Measurements from ENCODE around the gene CEP112. TPM values are rescaled to one million over a fixed set of nuclear protein-coding genes. Genes with fewer than 3 reads are reported as not detected.
"Not testable (repeated sequence)": the region's sequence is repeated elsewhere in the genome, so short reads cannot be mapped to it uniquely, and the experiment has no call there.

CEP112 gene
- total RNA-seq, 1 donor from 2014 or later = 13.6 TPM

DNA sequence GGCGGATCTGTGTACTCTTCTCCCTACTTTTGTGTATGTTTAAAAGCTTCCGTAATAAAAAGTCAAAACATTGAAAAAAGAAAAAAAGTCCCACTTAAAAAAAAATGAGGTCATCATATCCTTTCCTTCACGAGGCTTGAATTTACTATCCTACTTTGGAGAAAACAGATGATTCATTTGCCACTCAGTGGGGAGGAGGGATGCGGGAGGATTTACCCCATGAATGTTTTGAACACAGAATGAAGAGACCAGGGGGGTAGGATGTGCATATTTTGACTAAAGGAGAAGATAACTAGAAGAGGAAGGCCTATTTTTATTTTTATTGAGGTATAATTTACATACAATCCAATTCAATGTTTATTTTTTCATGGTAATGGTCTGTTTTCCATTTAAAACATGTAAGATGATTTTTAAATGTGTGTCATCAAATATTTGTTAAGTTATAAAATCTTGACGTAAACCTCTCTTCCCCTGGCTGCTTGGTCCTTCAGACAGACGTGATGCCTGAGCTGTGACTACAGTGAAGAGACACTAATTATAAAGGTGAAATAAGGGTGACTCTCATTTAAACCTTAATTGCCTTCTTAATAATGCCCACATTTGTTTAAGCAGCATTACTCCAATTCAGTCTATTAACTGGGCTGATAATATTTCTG lies 495.1 kb downstream of the CEP112 start:
- DNase-seq = no peak
- intact Hi-C loops (cut with micrococcal nuclease) = no loop called here
- no peak for ATAC-seq

DNA sequence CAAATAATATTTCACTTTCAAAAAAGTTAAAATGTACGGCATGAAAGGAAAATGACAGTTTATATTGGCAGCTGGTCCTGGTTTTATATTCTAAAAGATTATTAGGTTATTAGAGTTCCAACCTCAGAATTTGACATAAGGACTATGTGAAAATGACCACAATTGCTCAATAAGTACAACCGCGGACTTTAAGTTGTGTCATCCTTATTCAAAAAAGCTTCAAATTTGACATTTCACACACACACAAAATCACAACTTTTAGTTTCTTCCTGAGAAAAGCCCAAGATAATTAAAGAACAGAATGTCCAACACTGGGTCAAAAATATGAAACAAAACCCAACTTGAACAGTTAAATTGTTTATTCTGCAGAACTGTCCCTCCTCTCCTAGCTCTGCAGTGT lies 497.3 kb downstream of the CEP112 start:
- intact Hi-C loops (cut with micrococcal nuclease) = no loop called here
- ATAC-seq (no peak), DNase-seq (no peak)

DNA sequence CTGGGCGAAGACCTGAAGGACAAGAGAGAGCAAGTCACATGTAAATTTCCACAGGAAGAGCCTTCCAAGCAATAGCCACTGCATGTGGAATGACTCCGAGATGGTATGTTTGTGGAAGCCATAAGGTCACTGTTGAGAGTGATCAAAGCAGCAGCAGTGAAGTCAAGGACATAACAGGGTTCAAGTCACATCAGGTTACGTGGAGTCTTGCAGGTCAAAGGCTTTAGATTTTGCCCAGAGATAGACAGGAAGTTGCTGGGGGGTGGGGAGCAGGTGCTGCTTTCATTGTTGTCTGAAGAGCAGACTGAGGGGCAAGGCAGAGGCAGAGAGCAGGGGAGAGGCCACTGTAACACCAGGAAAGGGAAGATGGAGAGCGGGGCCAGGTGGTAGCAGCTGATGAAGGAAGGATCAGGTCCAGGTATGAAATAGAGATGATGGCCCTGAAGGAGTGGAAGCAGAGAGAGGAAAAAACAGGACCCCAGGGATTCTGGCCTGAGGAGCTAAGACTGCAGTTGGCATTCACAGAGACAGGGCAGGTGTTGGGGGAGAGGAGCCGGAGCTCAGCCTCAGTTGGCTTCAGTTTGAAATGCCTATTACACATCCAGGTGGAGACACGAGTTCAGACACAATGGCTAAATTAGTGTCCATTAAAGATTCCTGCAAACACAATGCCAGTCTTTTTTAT lies 501.2 kb downstream of the CEP112 start:
- intact Hi-C loops (cut with micrococcal nuclease) = no loop called here
- no peak for DNase-seq
- no peak for ATAC-seq

DNA sequence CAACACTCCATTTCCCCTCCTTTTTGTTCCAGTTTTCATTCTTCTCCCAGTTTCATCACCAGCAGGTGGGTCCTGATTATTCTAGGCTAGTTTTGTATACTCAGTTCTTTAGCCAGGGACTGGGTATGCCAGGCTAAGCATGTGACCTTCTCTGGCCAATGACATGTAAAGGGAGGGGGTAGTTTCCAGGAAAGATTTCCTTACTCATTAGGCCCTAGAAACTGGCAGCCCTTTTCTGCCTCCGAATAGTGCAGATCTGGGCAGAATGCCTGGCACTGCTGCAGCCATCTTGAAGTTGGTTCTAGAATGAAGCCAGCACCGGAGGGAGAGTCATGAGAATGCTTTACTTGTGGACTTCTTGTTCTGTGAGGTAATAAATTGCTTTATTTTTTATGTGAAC lies 503.6 kb downstream of the CEP112 start:
- DNase-seq (no peak), ATAC-seq (no peak)
- intact Hi-C loops (cut with micrococcal nuclease) = no loop called here

DNA sequence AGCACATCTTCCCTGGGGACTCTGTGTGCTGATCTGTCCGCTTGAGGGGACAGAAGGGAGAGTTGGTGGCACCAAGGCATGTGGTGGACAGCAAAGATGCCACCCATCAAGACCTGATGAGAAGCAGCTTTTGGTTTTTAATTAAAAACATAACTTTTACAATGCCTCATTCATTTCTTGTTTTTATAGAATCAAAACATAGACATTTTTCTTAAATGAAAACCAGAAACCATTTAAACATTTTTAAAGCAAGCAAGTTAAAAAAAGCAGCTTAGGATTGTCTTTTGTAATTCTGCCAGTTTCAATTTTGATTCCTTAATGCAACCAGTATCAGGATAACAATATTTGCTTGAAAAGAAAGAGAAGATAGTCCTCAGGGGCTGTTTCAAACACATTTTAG lies 506.8 kb downstream of the CEP112 start:
- DNase-seq = no peak
- intact Hi-C loops (cut with micrococcal nuclease) = no loop called here
- ATAC-seq = no peak

DNA sequence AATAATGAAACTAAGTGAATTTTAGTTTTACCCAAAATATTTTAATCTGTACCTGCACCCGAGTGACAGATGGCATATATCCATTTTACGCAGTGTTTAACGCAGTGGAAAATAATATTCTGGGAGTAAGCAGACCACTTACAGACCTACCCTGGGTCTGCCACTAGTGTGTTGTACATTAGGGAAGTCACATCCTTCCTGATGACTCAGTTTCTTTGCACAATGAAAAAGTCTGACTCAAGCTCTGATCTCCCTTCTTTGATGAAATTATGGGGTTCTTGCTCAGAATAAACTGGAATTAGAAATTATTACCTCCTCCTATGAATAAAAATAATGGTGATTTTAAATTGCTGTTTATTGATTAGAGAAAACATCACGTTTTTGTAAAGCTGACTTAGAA lies 507.3 kb downstream of the CEP112 start:
- DNase-seq (no peak), ATAC-seq (no peak)
- intact Hi-C loops (cut with micrococcal nuclease) = no loop called here

DNA sequence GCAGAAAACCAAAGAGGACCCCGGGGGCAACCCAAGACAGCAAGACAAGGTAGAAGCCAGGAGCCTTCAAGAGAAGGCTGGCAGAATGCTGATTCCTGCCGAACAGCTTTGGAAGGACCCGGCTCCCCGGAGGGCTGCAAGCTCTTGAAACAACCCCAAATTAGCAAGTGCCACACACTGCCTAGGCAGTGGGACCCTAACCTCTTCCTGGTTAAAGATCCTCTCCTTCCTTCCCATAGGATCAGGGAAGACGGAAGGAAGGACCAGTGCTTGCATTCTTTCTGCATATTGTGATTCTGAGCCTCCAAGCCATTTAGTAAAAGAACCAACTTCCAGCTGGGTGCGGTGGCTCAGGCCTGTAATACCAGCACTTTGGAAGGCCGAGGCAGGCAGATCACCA lies 508.5 kb downstream of the CEP112 start:
- DNase-seq (no peak), ATAC-seq (no peak)
- intact Hi-C loops (cut with micrococcal nuclease) = no loop called here

DNA sequence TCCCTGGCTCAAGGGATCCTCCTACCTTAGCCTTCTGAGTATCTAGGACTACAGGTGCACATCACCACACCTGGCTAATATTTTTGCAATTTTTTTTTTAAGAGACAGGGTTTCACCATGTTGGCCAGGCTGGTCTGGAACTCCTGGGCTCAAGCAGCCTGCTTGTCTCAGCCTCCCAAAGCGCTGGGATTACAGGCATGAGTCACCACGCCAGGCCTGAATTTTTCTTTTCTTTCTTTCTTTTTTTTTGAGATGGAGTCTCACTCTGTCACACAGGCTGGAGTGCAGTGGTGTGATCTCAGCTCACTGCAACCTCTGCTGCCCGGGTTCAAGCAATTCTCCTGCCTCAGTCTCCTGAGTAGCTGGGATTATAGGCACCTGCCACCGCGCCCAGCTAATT lies 510.2 kb downstream of the CEP112 start:
- DNase-seq; intact Hi-C loops (cut with micrococcal nuclease); ATAC-seq: not testable (repeated sequence)

DNA sequence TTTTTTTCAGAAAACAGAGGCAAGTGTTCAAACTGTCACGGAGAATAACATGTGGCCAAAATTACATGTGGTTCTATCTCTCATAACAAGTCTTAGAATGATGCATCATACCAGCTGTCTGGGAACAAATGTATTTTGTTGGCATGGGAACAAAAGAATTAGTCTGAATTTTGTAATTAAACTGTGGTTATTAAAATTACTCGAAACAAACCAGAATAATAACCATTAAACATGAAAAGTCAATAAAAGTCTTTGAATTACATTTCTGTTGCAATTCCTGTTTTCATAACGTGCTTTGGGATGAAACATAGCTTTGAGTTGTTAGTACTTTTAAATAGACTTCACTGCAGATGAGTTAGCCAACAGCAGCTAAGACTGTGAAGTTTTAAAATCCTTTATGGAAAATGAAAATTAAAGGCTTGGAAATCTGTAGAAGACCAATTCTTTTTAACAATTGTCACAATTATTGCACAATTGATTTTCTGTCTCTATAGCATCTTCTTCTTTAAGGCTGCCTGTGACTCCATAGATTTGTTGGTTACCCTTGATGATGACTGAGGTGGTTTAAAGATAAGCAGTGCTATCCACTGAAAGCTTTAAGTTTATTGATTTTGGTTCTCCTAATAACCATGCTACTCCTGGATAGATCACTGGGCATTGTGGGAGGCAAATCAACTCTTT lies 512.6 kb downstream of the CEP112 start:
- DNase-seq = no peak
- ATAC-seq = no peak
- intact Hi-C loops (cut with micrococcal nuclease) = no loop called here

DNA sequence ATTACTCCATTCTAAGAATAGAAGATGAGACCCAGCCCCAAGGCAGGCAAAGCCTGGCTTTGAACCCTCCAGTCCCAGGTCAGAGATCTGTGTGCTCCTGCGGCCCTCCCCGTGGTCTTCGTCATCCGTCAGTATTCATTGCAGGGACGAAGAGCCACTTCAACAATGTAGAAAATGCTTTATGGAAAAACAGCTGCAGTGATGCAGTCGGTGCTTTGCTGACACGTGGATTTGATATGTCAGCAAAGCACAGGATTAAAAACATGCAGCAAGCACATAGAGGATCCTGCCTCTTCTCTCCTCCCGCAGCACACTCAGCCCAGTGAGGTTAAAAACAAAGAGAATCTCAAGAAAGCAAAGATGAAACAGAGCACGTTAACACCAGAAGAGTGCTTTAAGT lies 513.4 kb downstream of the CEP112 start:
- intact Hi-C loops (cut with micrococcal nuclease) = no loop called here
- ATAC-seq (no peak), DNase-seq (no peak)

DNA sequence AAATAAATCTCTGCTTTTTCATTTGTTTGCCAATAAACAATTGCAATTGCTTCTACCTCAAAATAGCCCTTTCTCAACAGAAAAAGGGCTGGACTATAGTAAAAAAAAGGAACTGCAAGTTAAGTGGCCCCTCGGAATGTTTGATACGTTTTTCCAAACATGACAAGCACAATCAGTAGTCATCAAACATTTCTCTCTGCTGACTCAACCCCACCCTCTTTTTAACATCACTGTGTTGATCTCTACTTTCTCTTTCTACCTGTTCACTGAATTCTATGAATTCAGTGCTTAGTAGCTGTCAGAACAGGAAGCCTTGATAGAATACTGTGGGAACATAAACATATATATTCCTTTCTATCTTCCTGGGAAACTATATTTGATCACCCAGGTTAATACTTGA lies 514.0 kb downstream of the CEP112 start:
- intact Hi-C loops (cut with micrococcal nuclease) = no loop called here
- DNase-seq (no peak), ATAC-seq (no peak)

DNA sequence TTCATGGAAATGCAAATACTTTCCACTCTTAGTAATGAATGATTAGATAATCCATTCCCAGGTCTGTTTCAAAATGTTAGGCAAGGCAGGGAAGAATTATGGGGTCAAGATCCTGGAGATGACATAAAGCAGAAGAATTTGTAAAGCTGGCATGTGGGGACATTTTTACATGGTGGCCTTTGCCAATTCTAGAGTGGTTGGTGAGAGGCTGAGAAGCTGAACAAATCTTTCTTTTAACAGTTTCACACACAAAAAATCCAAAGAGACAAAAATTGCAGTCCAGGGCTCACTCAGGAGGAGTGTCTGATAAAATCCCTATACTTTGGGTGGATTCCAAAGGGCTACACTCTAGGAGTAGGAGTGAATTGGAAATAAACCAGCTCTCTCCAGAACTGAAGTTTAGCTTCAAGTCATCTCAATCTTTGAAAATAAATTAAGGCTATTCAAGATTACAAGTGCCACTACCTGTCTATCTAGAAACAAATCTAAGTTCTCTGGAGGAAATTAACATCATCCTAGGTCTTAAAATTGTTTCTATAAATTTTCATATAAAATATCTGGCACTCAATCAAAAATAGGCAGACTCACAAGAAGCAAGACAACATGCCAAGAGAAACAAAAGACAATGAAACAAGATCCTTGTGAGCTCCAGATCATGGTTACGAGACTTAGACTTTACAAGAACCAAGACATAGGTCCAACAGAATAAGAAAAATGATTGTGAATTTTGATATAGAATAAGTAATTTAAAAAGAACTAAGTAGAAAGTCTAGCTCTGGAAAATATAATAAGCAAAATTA lies 517.5 kb downstream of the CEP112 start:
- no peak for DNase-seq
- no peak for ATAC-seq
- intact Hi-C loops (cut with micrococcal nuclease) = no loop called here

DNA sequence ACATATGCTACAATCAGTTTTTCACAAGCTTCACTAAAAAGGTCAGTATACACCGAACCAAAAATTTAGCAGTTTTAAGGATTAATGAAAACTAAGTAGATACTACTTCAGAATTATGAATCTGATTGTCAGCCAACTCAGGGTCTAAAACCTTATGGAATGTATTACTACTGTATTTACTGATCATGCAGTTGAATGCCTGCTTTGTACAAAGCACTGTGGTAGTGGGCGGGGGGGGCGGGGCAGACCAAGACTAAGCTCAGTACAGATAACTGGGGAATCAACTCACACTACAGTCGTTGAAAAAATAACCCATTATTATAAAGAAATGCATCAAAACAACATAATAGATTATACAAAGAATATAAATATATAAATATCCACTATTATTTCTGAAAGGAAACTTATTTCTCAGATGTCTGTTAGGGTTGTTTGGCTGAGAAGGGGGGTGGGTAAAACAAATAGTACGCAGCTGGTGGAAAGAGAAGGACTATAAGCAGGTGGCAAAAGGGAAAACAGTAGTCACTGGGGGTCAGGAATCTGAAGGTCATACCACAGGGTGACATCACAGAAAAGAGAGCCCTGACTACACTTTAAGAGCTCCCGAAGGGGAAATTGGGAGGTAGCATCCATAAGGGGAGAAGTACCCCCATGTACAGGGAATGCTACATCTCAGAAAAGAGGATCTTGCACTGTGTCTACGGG lies 521.1 kb downstream of the CEP112 start:
- DNase-seq (no peak), ATAC-seq (no peak)
- intact Hi-C loops (cut with micrococcal nuclease) = no loop called here

DNA sequence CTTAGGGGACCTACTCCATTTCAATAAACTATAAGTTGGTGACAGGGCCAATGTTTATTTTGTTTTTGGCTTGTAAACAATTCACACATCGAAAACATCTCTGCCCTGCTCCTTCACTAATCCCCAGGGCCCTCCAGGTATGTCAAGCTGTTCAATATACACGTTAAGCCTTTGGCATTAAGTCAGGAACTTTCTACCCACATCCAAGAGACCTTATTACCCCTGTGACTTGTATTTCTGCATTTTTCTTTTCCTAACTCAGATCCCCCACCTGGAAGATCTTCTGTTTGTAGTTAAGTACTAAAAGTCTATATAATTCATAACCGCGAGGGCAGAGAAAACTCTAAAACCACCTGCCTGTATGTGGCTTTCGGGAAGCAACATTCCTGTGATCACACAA lies 523.7 kb downstream of the CEP112 start:
- intact Hi-C loops (cut with micrococcal nuclease) = no loop called here
- DNase-seq (no peak), ATAC-seq (no peak)

DNA sequence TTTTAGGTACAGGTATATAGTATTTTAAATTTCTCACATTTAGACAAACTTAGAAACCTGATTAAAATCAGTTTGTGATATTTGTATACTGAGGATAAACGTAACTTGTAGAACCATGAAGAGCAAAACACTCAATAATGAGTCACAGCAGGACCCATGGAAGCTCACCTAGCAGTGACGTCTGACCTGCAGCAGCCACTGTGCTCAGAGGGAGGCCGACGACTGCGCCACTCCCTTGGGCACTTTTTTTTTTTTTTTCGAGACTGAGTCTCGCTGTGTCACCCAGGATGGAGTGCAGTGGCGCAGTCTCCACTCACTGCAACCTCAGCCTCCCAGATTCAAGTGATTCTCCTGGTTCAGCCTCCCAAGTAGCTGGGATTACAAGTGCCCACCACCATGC lies 524.3 kb downstream of the CEP112 start:
- DNase-seq (no peak), ATAC-seq (no peak)
- intact Hi-C loops (cut with micrococcal nuclease) = no loop called here

DNA sequence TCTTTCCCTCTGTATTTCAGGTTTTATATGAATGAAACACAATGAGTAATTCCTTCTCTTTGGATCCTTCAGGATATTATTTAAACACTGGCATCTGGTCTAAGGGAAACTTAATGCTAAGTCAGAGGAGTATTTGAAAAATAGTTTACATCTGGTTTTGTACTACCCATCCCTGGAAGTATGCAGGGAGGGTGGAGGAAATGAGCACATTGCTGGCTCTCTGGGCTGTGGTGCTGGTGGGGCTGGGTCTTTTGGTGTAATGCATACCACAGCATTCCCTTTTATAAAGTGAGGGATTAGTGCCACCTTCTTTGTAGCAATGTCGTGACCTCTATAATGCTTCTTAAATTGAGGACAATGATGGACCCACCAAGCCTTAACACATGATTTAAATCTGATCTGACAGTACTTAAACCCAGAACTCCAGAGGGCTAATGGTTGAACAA lies 525.0 kb downstream of the CEP112 start:
- ATAC-seq (no peak), DNase-seq (no peak)
- intact Hi-C loops (cut with micrococcal nuclease) = no loop called here

DNA sequence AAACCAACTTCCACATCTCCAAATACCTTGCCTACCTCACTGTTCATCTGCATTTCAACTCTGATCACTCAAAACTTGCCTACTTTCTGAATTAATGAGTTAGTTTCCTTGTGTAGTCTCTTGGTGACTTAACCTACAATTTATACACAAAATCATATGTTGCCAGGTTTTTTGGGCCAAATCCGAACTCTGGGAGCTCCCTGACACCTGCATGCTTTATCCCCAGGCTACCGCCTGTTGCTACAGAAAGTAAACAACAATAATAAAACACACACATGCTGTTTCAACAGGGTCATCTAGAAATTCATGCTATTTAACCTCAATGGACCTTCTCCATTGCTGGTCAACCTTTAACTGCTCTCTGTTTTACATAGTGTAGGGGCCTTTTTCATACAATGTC lies 526.0 kb downstream of the CEP112 start:
- intact Hi-C loops (cut with micrococcal nuclease) = no loop called here
- DNase-seq (no peak), ATAC-seq (no peak)

DNA sequence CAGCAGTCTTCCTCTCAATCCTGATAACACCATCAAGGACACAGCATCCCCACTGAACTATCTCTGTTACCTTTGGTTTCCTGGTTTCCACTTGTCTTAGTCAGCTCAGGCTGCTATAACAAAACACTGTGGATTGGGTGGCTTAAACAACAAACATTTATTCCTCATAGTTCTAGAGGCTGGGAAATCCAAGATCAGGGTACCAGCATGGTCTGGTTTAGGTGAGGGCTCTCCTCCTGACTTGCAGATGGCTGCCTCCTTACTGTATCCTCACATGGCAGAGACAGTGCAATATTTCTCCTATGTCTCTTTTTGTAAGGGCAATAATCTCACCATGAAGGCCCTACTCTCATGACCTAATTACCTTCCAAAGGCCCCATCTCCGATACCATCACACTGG lies 527.2 kb downstream of the CEP112 start:
- no peak for ATAC-seq
- intact Hi-C loops (cut with micrococcal nuclease) = no loop called here

DNA sequence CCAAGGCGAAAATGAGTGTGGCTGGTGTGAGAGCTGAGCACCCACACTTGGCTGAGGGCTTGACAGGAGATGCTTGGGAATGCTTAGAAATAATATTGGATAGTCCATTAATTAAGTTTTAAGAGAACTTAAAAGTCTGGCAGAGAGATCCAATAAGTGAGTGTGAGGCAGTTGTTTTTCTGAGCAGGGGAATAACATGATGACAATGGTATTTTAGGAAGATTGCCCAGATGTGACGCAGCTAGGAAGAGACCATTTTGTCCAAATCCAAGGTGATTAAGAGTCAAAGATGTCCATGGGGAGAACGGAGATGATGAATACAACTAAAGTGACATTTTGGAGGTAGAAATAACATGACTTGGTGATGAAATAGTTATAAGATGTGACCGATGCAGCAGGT lies 527.7 kb downstream of the CEP112 start:
- no peak for DNase-seq
- no peak for ATAC-seq
- intact Hi-C loops (cut with micrococcal nuclease) = no loop called here

More for the DNA sequence above, 527.2 kb downstream of the CEP112 start:
- DNase-seq = no peak
